Activated T-helper 1 cell treated with anti-CD3 and anti-CD28 coated beads, Interleukin-2, amount 50 U/mL, for 16 hours (primary cell): ENCODE results near the gene ADCY4.

Experiments
- DNase-seq, 2 donors: peaks; one replicate each; pipeline ENCODE4 v3.0.0-alpha.2; 2020; ENCODE audit warnings: low read depth in 1 of 2, low spot score in 1 of 2

ADCY4 gene

GRCh38 chr14:24278424-24278823 lies 56.4 kb downstream of the ADCY4 start:
- no peak for DNase-seq

GRCh38 chr14:24277606-24278321 lies 57.1 kb downstream of the ADCY4 start:
- no peak for DNase-seq

- no peak for DNase-seq
Observed at GRCh38 chr14:24277071-24277470, 57.8 kb downstream of the ADCY4 start.

- DNase-seq: peak in 1 of 2 donors; percentile 30
Observed at GRCh38 chr14:24274101-24274543, 60.7 kb downstream of the ADCY4 start.

- no peak for DNase-seq
Observed at GRCh38 chr14:24273422-24273998, 61.4 kb downstream of the ADCY4 start.

- DNase-seq: no peak
Observed at GRCh38 chr14:24272467-24272866, 62.4 kb downstream of the ADCY4 start.

GRCh38 chr14:24271834-24272263 lies 63.0 kb downstream of the ADCY4 start:
- no peak for DNase-seq

GRCh38 chr14:24271134-24271833 lies 63.6 kb downstream of the ADCY4 start, which contains the start of gene RABGGTA:
RABGGTA (minus strand) TSS chr14:24271597; CDS start chr14:24271115, 482 bp downstream.
- DNase-seq: peak; percentile 80 to 88

- DNase-seq: no peak
Observed at GRCh38 chr14:24270537-24271133, 64.2 kb downstream of the ADCY4 start.

GRCh38 chr14:24269910-24270536 lies 64.8 kb downstream of the ADCY4 start:
- DNase-seq: no peak

GRCh38 chr14:24269368-24269767 lies 65.5 kb downstream of the ADCY4 start:
- DNase-seq: no peak
